Immature natural killer cell (primary cell): ENCODE data around the gene ARHGAP25. TPM values are rescaled to one million over a fixed set of nuclear protein-coding genes. Genes with fewer than 3 reads are reported as not detected.

ENCODE experiments used
- DNase-seq, 3 donors: peaks; one replicate each; pipeline ENCODE4 v3.0.0; 2022; ENCODE audit warnings: mixed read lengths in 1 of 3
- H3K27ac Mint-ChIP-seq, 6 donors: one replicate each; pipeline ENCODE4 v1.8.0; 2020; ENCODE audit warnings: mixed read lengths in 6 of 6, mild to moderate bottlenecking in 5 of 6, inconsistent platforms in 4 of 6, moderate library complexity in 3 of 6
- H3K27me3 Mint-ChIP-seq, 3 donors: one replicate each; pipeline ENCODE4 v1.8.0; 2020 to 2021; ENCODE audit warnings: low read depth in 3 of 3, mild to moderate bottlenecking in 3 of 3, mixed read lengths in 3 of 3, moderate library complexity in 3 of 3, inconsistent platforms in 1 of 3
- H3K36me3 Mint-ChIP-seq, 3 donors: one replicate each; pipeline ENCODE4 v1.8.0; 2020; ENCODE audit warnings: mixed read lengths in 3 of 3, inconsistent platforms in 2 of 3, mild to moderate bottlenecking in 2 of 3
- H3K4me1 Mint-ChIP-seq, 2 donors: one replicate each; pipeline ENCODE4 v1.8.0; 2020; ENCODE audit warnings: inconsistent platforms in 2 of 2, mild to moderate bottlenecking in 2 of 2, mixed read lengths in 2 of 2, moderate library complexity in 1 of 2
- H3K4me3 Mint-ChIP-seq, 5 donors: one replicate each; pipeline ENCODE4 v1.8.0; 2020; ENCODE audit warnings: mild to moderate bottlenecking in 5 of 5, mixed read lengths in 5 of 5, inconsistent platforms in 3 of 5, moderate library complexity in 3 of 5
- H3K9me3 Mint-ChIP-seq, 6 donors: one replicate each; pipeline ENCODE4 v1.8.0; 2020; ENCODE audit warnings: mild to moderate bottlenecking in 6 of 6, mixed read lengths in 6 of 6, inconsistent platforms in 4 of 6, moderate library complexity in 3 of 6
- polyA plus RNA-seq, 3 donors: library from polyadenylated mRNA; unstranded; fragments of 300-500 nt; fragmentation: Illumina TruSeq; gene quantifications; one replicate each; pipeline ENCODE4 v1.2.3, GENCODE V29; 2021

ARHGAP25 gene
- polyA plus RNA-seq, 3 donors from 2014 or later: 107 to 282 (median 117) TPM

GRCh38 chr2:68825866-68826265, 91.3 kb downstream of the ARHGAP25 start:
- DNase-seq: no peak
- H3K4me3 Mint-ChIP-seq: no peak overlapping the region
- H3K27ac Mint-ChIP-seq: peak overlapping the region; percentile 63 to 79 (median 72)
- no peaks in the 10 kb centered on the region for H3K9me3 Mint-ChIP-seq
- peaks cover 7 to 8% (median 8%) of the 10 kb centered on the region in 3 donors for H3K27me3 Mint-ChIP-seq
- peaks cover 20 to 57% (median 32%) of the 10 kb centered on the region in 3 donors for H3K36me3 Mint-ChIP-seq
- peaks cover 41 to 77% of the 10 kb centered on the region in 2 donors for H3K4me1 Mint-ChIP-seq

DNA sequence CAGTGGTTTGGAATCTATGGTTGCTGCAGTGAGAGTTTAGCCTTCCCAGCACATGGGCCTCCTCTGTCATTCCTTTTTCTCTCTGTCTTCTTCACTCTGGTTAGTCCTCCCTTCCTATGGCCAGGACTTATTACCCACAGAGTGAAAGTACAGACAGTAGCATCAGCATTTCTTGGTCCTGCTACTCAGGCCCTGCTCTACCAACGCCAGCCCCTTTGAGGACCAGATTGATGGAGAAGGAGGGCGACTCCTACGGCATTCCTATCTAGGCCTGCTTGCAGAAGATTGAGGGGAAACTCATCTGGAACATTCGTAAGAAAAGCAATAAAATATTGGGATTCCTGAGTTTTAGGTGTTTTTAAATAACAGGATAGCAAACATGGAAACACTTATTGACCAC, 93.1 kb downstream of the ARHGAP25 start:
- Mint-ChIP-seq H3K9me3 (no peaks in the 10 kb centered on the region), H3K27ac (peak overlapping the region in 5 of 6 donors; percentile 80 to 92 (median 87)), H3K4me3 (no peak overlapping the region), H3K27me3 (peaks cover 7 to 8% (median 8%) of the 10 kb centered on the region in 3 donors), H3K36me3 (peaks cover 14 to 42% (median 24%) of the 10 kb centered on the region in 3 donors), H3K4me1 (peaks cover 54 to 87% of the 10 kb centered on the region in 2 donors)
- DNase-seq: no peak

DNA sequence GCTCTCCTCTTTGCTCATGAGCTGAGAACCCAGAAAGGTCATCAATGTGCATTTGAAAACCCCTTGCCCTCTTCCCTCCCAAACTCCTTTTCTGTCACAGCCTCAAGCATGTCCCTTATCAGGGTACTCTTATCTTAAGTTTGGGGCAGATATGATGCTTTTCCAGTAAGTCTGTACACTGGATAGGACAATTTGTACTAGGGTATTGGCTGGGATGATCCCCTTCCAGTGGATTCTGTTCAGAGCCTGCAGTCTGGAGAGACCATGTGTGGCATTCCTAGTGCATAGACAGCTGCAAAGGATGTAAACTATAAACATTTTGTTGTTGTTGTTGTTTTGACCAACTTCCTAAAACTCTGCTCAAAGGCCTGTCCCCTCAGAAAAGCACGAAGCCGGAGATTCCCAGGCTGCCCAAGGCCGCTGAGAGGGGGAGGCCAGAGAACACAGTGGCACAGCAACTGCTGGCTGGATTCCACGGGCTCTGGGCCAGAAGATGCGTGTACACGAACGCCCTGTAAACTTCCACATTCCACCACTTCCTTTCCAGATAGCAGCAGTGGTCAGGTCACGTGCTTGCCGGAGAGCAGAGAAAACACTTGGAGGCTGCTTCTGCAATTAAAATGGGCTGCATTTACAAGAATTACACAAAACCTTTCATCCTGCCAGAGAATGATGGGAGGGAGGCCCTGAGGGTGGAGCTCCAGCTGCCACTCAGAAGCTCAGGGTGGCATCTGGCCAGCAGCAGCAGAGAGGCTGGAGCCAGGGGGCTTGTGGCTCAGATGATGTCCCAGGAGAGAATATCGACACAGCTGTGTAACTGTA, 94.5 kb downstream of the ARHGAP25 start:
- peaks cover 55 to 86% of the 10 kb centered on the region in 2 donors for H3K4me1 Mint-ChIP-seq
- H3K27ac Mint-ChIP-seq: peak overlapping the region; percentile 80 to 93 (median 88)
- H3K36me3 Mint-ChIP-seq: peaks cover 4 to 29% (median 10%) of the 10 kb centered on the region in 3 donors
- peak overlapping the region; percentile 52 to 79 (median 68) for H3K4me3 Mint-ChIP-seq
- peak; percentile 62 to 65 (median 65) for DNase-seq
- H3K27me3 Mint-ChIP-seq: peaks cover 7 to 8% (median 8%) of the 10 kb centered on the region in 3 donors
- H3K9me3 Mint-ChIP-seq: no peaks in the 10 kb centered on the region

DNA sequence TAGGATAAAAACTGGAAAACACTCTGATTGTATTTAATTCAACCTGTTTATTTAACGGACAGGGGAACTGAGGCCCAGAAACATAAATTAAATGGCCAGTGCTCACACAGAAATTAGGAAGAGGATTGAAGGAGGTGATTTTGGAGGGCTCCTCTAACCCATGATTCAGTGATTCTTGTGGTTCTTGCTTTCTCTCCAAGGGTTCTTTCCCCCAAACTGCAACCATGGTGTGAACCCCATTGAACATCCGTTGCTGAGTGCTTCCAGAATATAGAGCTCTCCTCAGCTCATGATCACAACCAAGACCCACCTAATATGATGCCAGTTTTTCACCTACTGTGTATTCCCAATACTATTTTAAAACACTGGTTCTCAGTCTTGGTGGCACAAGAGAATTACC, 95.1 kb downstream of the ARHGAP25 start:
- peaks cover 5 to 8% (median 8%) of the 10 kb centered on the region in 3 donors for H3K27me3 Mint-ChIP-seq
- H3K4me1 Mint-ChIP-seq: peaks cover 51 to 86% of the 10 kb centered on the region in 2 donors
- peak overlapping the region; percentile 52 to 79 (median 68) for H3K4me3 Mint-ChIP-seq
- peak overlapping the region; percentile 80 to 93 (median 88) for H3K27ac Mint-ChIP-seq
- DNase-seq: peak in 1 of 3 donors; percentile 21
- no peaks in the 10 kb centered on the region for H3K9me3 Mint-ChIP-seq
- H3K36me3 Mint-ChIP-seq: peaks cover 4 to 22% (median 9%) of the 10 kb centered on the region in 3 donors

GRCh38 chr2:68831686-68832232, 97.1 kb downstream of the ARHGAP25 start:
- Mint-ChIP-seq H3K9me3 (no peaks in the 10 kb centered on the region), H3K36me3 (peaks cover 0 to 4% (median 0%) of the 10 kb centered on the region in 3 donors), H3K4me1 (peaks cover 51 to 73% of the 10 kb centered on the region in 2 donors), H3K27ac (peak overlapping the region; percentile 68 to 89 (median 83)), H3K4me3 (peak overlapping the region in 3 of 5 donors; percentile 52 to 67 (median 56)), H3K27me3 (peaks cover 3 to 6% (median 3%) of the 10 kb centered on the region in 3 donors)
- DNase-seq: no peak

- H3K4me1 Mint-ChIP-seq: peaks cover 51 to 73% of the 10 kb centered on the region in 2 donors
- peaks cover 3 to 6% (median 3%) of the 10 kb centered on the region in 3 donors for H3K27me3 Mint-ChIP-seq
- no peaks in the 10 kb centered on the region for H3K9me3 Mint-ChIP-seq
- peak overlapping the region in 3 of 5 donors; percentile 52 to 67 (median 56) for H3K4me3 Mint-ChIP-seq
- no peaks in the 10 kb centered on the region for H3K36me3 Mint-ChIP-seq
- H3K27ac Mint-ChIP-seq: peak overlapping the region; percentile 68 to 89 (median 83)
- peak; percentile 33 to 49 (median 39) for DNase-seq
Measured at GRCh38 chr2:68832233-68832869, 97.7 kb downstream of the ARHGAP25 start.

DNA sequence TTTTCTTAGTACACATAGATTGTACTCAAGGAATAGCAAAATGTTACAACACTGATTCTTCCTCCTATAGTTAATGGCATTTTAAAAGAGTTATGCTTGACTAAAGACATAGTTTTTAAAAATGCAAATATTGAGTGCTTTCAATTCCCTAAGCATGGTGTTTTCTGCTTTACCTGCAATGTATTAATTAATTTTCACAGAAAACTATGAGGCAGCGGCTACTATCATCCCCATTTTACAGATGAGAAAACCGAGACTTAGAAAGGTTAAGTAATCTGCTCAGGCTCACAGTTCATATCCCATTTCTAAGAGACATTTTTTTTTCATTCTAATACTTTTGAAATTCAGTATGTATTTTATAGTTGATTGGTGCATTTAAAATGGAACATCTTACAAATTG, 98.6 kb downstream of the ARHGAP25 start:
- H3K27me3 Mint-ChIP-seq: peaks cover 3 to 6% (median 5%) of the 10 kb centered on the region in 3 donors
- no peak for DNase-seq
- peaks cover 49 to 72% of the 10 kb centered on the region in 2 donors for H3K4me1 Mint-ChIP-seq
- no peaks in the 10 kb centered on the region for H3K9me3 Mint-ChIP-seq
- H3K36me3 Mint-ChIP-seq: no peaks in the 10 kb centered on the region
- peak overlapping the region in 1 of 6 donors; percentile 68 for H3K27ac Mint-ChIP-seq
- H3K4me3 Mint-ChIP-seq: no peak overlapping the region

GRCh38 chr2:68834737-68835376, 100.2 kb downstream of the ARHGAP25 start:
- Mint-ChIP-seq H3K9me3 (no peaks in the 10 kb centered on the region), H3K27me3 (peaks cover 0 to 1% (median 0%) of the 10 kb centered on the region in 3 donors), H3K27ac (peak overlapping the region in 1 of 6 donors; percentile 46), H3K36me3 (no peaks in the 10 kb centered on the region), H3K4me1 (peaks cover 32 to 55% of the 10 kb centered on the region in 2 donors), H3K4me3 (no peak overlapping the region)
- DNase-seq: no peak

- Mint-ChIP-seq H3K36me3 (no peaks in the 10 kb centered on the region), H3K4me1 (peaks cover 25 to 47% of the 10 kb centered on the region in 2 donors), H3K27me3 (peaks cover 0 to 1% (median 0%) of the 10 kb centered on the region in 3 donors), H3K27ac (no peak overlapping the region), H3K9me3 (no peaks in the 10 kb centered on the region), H3K4me3 (no peak overlapping the region)
- DNase-seq: no peak
Measured at GRCh38 chr2:68835621-68836020, 101.0 kb downstream of the ARHGAP25 start.

DNA sequence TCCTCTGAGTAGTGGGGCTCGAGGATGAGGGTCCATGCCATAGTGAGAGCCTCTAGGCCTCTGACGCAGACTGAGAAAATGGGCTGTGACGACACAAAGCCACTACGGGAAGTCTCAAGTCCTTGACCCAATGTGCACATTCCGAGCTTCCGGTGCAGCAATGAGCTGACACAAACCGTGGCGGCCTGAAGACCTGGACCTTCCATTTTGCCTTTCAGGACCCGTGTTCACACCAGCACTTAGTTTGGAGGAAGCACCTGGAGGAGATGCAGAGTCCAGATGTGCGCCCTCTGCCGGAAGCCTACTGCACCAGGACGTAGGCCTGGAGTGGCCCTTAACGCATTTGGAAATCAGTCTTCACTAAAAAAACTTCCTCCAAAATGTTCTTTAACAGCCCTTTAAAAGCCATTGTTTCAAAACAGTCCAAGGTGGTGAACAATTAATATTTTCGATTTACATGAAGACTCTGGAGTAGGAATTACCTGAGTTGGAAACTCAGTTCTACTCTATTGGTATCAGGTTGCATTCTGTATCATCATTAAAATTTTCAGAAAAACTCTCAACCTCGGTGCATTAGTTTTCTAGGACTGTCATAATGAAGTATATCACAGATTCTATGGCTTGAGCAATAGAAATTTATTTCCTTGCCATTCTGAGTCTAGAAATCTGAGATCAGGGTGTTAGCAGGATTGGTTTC, 102.7 kb downstream of the ARHGAP25 start:
- Mint-ChIP-seq H3K27ac (peak overlapping the region in 1 of 6 donors; percentile 26), H3K9me3 (no peaks in the 10 kb centered on the region), H3K36me3 (no peaks in the 10 kb centered on the region), H3K4me3 (peak overlapping the region in 1 of 5 donors; percentile 7), H3K4me1 (peaks cover 11 to 30% of the 10 kb centered on the region in 2 donors), H3K27me3 (peaks cover 0 to 1% (median 0%) of the 10 kb centered on the region in 3 donors)
- DNase-seq: peak; percentile 37 to 54 (median 54)

DNA sequence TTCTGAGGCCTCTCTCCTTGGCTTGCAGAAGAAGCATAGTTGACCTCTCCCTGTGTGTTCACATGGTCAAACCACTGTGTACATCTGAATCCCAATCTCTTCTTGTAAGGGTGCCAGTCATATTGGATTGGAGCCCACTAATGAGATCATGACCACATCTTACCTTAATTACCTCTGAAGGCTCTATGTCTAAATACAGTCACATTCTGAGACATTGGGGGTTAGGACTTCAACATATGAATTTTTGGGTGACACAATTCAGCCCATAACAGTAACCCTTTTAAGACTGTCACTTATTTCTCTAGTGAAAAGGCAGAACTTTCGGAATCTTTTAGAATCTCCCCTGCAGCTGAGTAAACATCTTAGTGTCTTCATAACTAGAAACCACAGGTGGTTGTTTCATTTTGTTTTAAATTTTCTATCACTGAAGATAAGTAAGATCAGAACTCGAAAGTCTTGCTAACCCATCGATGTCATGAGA, 103.3 kb downstream of the ARHGAP25 start:
- Mint-ChIP-seq H3K9me3 (no peaks in the 10 kb centered on the region), H3K27me3 (peaks cover 0 to 1% (median 0%) of the 10 kb centered on the region in 3 donors), H3K4me3 (no peak overlapping the region), H3K27ac (no peak overlapping the region), H3K36me3 (no peaks in the 10 kb centered on the region), H3K4me1 (peaks cover 5 to 25% of the 10 kb centered on the region in 2 donors)
- no peak for DNase-seq

DNA sequence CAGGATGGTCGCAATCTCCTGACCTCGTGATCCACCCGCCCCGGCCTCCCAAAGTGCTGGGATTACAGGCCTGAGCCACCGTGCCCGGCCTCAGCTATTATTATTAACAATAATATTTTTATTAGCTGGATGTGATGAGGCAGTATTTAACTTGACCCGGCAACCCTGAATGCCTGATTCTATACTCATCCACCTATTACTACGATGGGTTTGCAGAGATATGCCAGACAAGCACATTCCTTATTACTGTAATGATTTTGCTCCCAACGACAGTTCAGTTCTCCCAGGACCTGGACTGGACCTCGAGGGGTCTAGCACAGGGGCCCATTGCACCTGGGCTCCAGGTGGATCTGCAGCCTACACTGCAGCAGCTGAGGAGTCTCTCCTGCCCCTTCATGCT, 104.0 kb downstream of the ARHGAP25 start:
- no peak overlapping the region for H3K27ac Mint-ChIP-seq

More for the DNA sequence above, 104.0 kb downstream of the ARHGAP25 start:
- Mint-ChIP-seq H3K9me3 (no peaks in the 10 kb centered on the region), H3K4me3 (no peak overlapping the region), H3K27me3 (peaks cover 0 to 1% (median under 1%) of the 10 kb centered on the region in 3 donors), H3K4me1 (peaks cover 2 to 18% of the 10 kb centered on the region in 2 donors), H3K36me3 (no peaks in the 10 kb centered on the region)
- DNase-seq: no peak
